ENCODE results near the gene CDH13.

- TF ChIP-seq CTCF (IDR thresholded peaks at IDR 0.05; ENCODE audit: low read depth, low read length) (no peak), EZH2phosphoT487 (IDR thresholded peaks at IDR 0.05; ENCODE audit: low read depth) (no peak)
Measured at GRCh38 chr16:83515395-83515794, 888.6 kb downstream of the CDH13 start.

All from OCI-LY3 (cell line).